HepG2 (cell line): ENCODE results near the gene GRIN2D. TPM values are rescaled to one million over a fixed set of nuclear protein-coding genes. Genes with fewer than 3 reads are reported as not detected.

ENCODE experiments used
- BATF2 ChIP-seq: sonication (generic); formaldehyde crosslinking; IDR thresholded peaks from 2 replicates; pipeline ENCODE4 v1.8.0; 2022; ENCODE audit warnings: mild to moderate bottlenecking, missing genetic modification reagents, moderate library complexity
- CBFB ChIP-seq: sonication (generic); formaldehyde crosslinking; IDR thresholded peaks from 2 replicates; pipeline ENCODE4 v1.4.0; 2020; ENCODE audit warnings: missing genetic modification reagents
- CENPBD1 ChIP-seq: sonication (generic); formaldehyde crosslinking; IDR thresholded peaks from 2 replicates; pipeline ENCODE4 v1.8.0; 2022; ENCODE audit warnings: missing genetic modification reagents, low read depth, mild to moderate bottlenecking, borderline replicate concordance
- FOXO4 ChIP-seq: sonication (generic); formaldehyde crosslinking; conservative IDR thresholded peaks from 2 replicates; pipeline ENCODE4 v1.8.1; 2023; ENCODE audit warnings: missing genetic modification reagents
- GABPA ChIP-seq, 2 experiments: IDR thresholded peaks; 2 replicates each; pipeline ENCODE4 v1.6.1; 2011 to 2016; ENCODE audit warnings: low read depth in 2 of 2, low read length in 1 of 2, missing biosample characterization in 1 of 2, missing genetic modification characterization in 1 of 2
- HNRNPUL1 ChIP-seq: fragments of 200-400 bp; formaldehyde crosslinking; IDR thresholded peaks from 2 replicates; pipeline ENCODE4 v1.6.1; 2017; ENCODE audit warnings: low read depth, mild to moderate bottlenecking, low read length, moderate library complexity
- KMT2A ChIP-seq: sonication (generic); formaldehyde crosslinking; IDR thresholded peaks from 2 replicates; pipeline ENCODE4 v1.4.0; 2020; ENCODE audit warnings: missing genetic modification reagents
- MEIS2 ChIP-seq: sonication (generic); formaldehyde crosslinking; IDR thresholded peaks from 2 replicates; pipeline ENCODE4 v1.9.0; 2021; ENCODE audit warnings: mild to moderate bottlenecking, missing genetic modification reagents
- PHF5A ChIP-seq: IDR thresholded peaks from one replicate; pipeline ENCODE4 v1.6.1; 2018; ENCODE audit warnings: low read depth, missing genetic modification reagents; ENCODE audit not compliant: unreplicated experiment
- PTBP1 ChIP-seq: fragments of 200-400 bp; formaldehyde crosslinking; IDR thresholded peaks from 2 replicates; pipeline ENCODE4 v1.6.1; 2018; ENCODE audit warnings: low read length, low read depth; ENCODE audit not compliant: poor library complexity, severe bottlenecking
- RFX3 ChIP-seq: IDR thresholded peaks from 2 replicates; pipeline ENCODE4 v1.6.1; 2016; ENCODE audit warnings: missing biosample characterization, missing genetic modification reagents
- TARDBP ChIP-seq: sonication (generic); formaldehyde crosslinking; IDR thresholded peaks from 2 replicates; pipeline ENCODE4 v1.8.0; 2022; ENCODE audit warnings: mild to moderate bottlenecking, missing genetic modification reagents
- TERF1 ChIP-seq: sonication (generic); formaldehyde crosslinking; IDR thresholded peaks from 2 replicates; pipeline ENCODE4 v1.8.0; 2022; ENCODE audit warnings: mild to moderate bottlenecking, missing genetic modification reagents, moderate library complexity
- U2AF2 ChIP-seq: fragments of 200-400 bp; formaldehyde crosslinking; IDR thresholded peaks from 2 replicates; pipeline ENCODE4 v1.6.1; 2017; ENCODE audit warnings: low read depth, mild to moderate bottlenecking, low read length
- ZNF280D ChIP-seq: sonication (generic); formaldehyde crosslinking; IDR thresholded peaks from 2 replicates; pipeline ENCODE4 v1.5.1; 2020; ENCODE audit warnings: mild to moderate bottlenecking, missing genetic modification reagents
- ZNF33B ChIP-seq: sonication (generic); formaldehyde crosslinking; IDR thresholded peaks from 2 replicates; pipeline ENCODE4 v1.5.1; 2020; ENCODE audit warnings: mild to moderate bottlenecking, missing genetic modification reagents
- ZNF619 ChIP-seq: sonication (generic); formaldehyde crosslinking; IDR thresholded peaks from 2 replicates; pipeline ENCODE4 v1.4.0; 2020; ENCODE audit warnings: mild to moderate bottlenecking, missing genetic modification reagents
- ZNF709 ChIP-seq: sonication (generic); formaldehyde crosslinking; IDR thresholded peaks from 2 replicates; pipeline ENCODE4 v1.5.0; 2020; ENCODE audit warnings: mild to moderate bottlenecking, missing genetic modification reagents
- polyA plus RNA-seq, 8 experiments: library from polyadenylated mRNA; depleted of rRNA in 3 of 8; stranded (reverse) in 7 of 8; unstranded in 1 of 8; fragments of >200 nt; fragmentation: Illumina TruSeq in 4 of 8; extraction: Trizol in 4 of 8; gene quantifications; 2 replicates each; pipeline versions ENCODE4 v1.2.1 to v1.2.3, GENCODE V29; 2011 to 2016; ENCODE audit warnings: low read depth in 4 of 8, missing spikeins in 1 of 8, mixed read lengths in 1 of 8; ENCODE audit not compliant: insufficient read depth in 1 of 8
- total RNA-seq, 5 experiments: library from RNA; depleted of rRNA; stranded (reverse); fragments of >200 nt; fragmentation: Illumina TruSeq; extraction: Trizol; gene quantifications; 2 replicates each; pipeline ENCODE4 v1.2.3, GENCODE V29; 2016; ENCODE audit warnings: low read depth in 1 of 5
- TF ChIP-seq, protein P1 (sequence below): sonication (generic); formaldehyde crosslinking; IDR thresholded peaks from 2 replicates; pipeline ENCODE4 v1.8.1; 2022; ENCODE audit warnings: mild to moderate bottlenecking, missing genetic modification reagents
- TF ChIP-seq, protein P2 (sequence below): sonication (generic); formaldehyde crosslinking; IDR thresholded peaks from 2 replicates; pipeline ENCODE4 v1.5.1; 2020; ENCODE audit warnings: missing genetic modification reagents, mild to moderate bottlenecking, borderline replicate concordance

The GRIN2D gene
- total and polyA plus RNA-seq, 2 of the 13 experiments (the other 11 are each of a cell fraction or from before 2014, with no cell fraction given) = 0.02 to 0.13 TPM

DNA sequence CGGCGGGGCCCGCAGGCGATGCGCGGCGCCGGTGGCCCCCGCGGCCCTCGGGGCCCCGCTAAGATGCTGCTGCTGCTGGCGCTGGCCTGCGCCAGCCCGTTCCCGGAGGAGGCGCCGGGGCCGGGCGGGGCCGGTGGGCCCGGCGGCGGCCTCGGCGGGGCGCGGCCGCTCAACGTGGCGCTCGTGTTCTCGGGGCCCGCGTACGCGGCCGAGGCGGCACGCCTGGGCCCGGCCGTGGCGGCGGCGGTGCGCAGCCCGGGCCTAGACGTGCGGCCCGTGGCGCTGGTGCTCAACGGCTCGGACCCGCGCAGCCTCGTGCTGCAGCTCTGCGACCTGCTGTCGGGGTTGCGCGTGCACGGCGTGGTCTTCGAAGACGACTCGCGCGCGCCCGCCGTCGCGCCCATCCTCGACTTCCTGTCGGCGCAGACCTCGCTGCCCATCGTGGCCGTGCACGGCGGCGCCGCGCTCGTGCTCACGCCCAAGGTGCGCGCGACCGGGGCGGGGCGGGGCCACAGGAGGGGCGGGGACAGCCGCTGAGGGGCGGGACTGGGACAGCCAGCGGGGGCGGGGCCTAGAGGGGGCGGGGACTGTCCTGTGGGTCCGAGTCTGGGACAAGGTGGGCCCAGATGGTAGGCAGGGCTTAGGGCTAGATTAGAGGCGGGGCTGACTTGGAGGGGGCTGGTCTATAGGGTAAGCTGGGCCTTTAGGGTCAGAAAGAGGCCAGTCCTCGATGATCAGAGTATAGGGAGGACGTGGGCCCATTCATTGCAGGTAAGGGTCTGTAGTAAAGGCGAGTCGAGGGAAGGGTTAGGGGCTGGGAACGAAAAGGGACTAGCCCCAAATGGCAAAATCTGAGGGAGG, 5.1 kb downstream of the GRIN2D start (continued):
- TF ChIP-seq, protein P1, sequence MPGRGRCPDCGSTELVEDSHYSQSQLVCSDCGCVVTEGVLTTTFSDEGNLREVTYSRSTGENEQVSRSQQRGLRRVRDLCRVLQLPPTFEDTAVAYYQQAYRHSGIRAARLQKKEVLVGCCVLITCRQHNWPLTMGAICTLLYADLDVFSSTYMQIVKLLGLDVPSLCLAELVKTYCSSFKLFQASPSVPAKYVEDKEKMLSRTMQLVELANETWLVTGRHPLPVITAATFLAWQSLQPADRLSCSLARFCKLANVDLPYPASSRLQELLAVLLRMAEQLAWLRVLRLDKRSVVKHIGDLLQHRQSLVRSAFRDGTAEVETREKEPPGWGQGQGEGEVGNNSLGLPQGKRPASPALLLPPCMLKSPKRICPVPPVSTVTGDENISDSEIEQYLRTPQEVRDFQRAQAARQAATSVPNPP (CRISPR knock-in tag) = no peak
- TF ChIP-seq FOXO4 (CRISPR knock-in tag) (no peak), KMT2A (CRISPR knock-in tag) (no peak), TERF1 (CRISPR knock-in tag) (no peak), ZNF709 (CRISPR knock-in tag) (no peak), ZNF619 (CRISPR knock-in tag) (no peak), MEIS2 (CRISPR knock-in tag) (no peak), CENPBD1 (CRISPR knock-in tag) (no peak), TARDBP (CRISPR knock-in tag) (no peak), PHF5A (CRISPR knock-in tag) (no peak), CBFB (CRISPR knock-in tag) (no peak), U2AF2 (no peak), BATF2 (CRISPR knock-in tag) (no peak), PTBP1 (no peak), HNRNPUL1 (no peak), ZNF280D (CRISPR knock-in tag) (no peak), GABPA (IDR thresholded peaks at IDR 0.05; ENCODE audit: low read depth, low read length) (peak; percentile 20; the same call in 1 of the 2 replicates), GABPA (CRISPR knock-in tag; IDR thresholded peaks at IDR 0.05; ENCODE audit: low read depth) (no peak), RFX3 (CRISPR knock-in tag) (no peak), ZNF33B (no peak)
- TF ChIP-seq, protein P2, sequence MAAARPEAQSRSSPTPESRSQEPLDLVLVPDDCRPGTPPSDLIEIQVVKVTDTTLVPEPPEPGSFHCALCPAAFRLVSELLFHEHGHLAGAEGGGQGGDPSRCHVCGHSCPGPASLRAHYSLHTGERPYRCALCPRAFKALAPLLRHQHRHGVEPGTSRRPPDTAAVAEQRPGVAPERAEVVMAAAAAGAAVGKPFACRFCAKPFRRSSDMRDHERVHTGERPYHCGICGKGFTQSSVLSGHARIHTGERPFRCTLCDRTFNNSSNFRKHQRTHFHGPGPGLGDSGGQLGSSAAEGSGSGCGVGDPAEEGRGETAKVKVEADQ (CRISPR knock-in tag) = no peak
